HFF-Myc (cell line): ENCODE data around the gene PICALM.

ENCODE experiments used
- DNase-seq: peaks from one replicate; pipeline ENCODE4 v3.0.0-alpha.2; 2011; ENCODE audit warnings: low read depth; ENCODE audit errors: extremely low read depth
- H3K4me3 ChIP-seq: replicated peaks from 2 replicates; pipeline ENCODE4 v1.5.1; 2011; ENCODE audit warnings: low read depth, mild to moderate bottlenecking, control low read depth, low read length
- CTCF ChIP-seq: IDR thresholded peaks from 2 replicates; pipeline ENCODE4 v1.5.1; 2012; ENCODE audit warnings: mild to moderate bottlenecking, low read depth, low read length, control low read depth; ENCODE audit errors: missing control alignments

Gene PICALM

GRCh38 chr11:86081455-86081854 is 12.6 kb upstream of the PICALM start:
- DNase-seq = no peak
- H3K4me3 ChIP-seq = no peak overlapping the region
- no peak for TF ChIP-seq CTCF

GRCh38 chr11:86079421-86079820 is 10.5 kb upstream of the PICALM start:
- H3K4me3 ChIP-seq = no peak overlapping the region
- no peak for DNase-seq
- no peak for TF ChIP-seq CTCF

GRCh38 chr11:86073948-86074347 is 5.1 kb upstream of the PICALM start:
- no peak for DNase-seq
- TF ChIP-seq CTCF = no peak
- H3K4me3 ChIP-seq = no peak overlapping the region

GRCh38 chr11:86072211-86072610 is 3.3 kb upstream of the PICALM start:
- no peak for DNase-seq
- TF ChIP-seq CTCF = no peak
- H3K4me3 ChIP-seq = no peak overlapping the region

- no peak overlapping the region; the same call in 1 of the 2 replicates for H3K4me3 ChIP-seq
- DNase-seq = no peak
- no peak for TF ChIP-seq CTCF
Measured at GRCh38 chr11:86070142-86071056, 1.5 kb upstream of the PICALM start.

GRCh38 chr11:86069408-86070101 is 671 bp upstream of the PICALM start:
- DNase-seq = peak; percentile 92
- no peak for TF ChIP-seq CTCF
- peak overlapping the region; percentile 39 for H3K4me3 ChIP-seq
